Mucosa of descending colon (tissue), 3 donors: Measurements from ENCODE around the gene KRTAP10-10. TPM values are rescaled to one million over a fixed set of nuclear protein-coding genes. Genes with fewer than 3 reads are reported as not detected.
"Not testable (repeated sequence)": the region's sequence is repeated elsewhere in the genome, so short reads cannot be mapped to it uniquely, and the experiment has no call there.

Experiments used
- ATAC-seq: fragments of 200-7000 bp; cut with Tn5 transposase; one replicate; pipeline ENCODE4 v1.9.1; 2020; ENCODE audit warnings: mild to moderate bottlenecking, moderate library complexity
- DNase-seq, 3 donors: peaks; one replicate each; pipeline ENCODE4 v3.0.0-alpha.2; 2020
- H3K36me3 ChIP-seq: fragments of 200-600 bp; one replicate; pipeline ENCODE4 v1.8.0; 2021; ENCODE audit warnings: low read depth, mild to moderate bottlenecking
- H3K4me1 ChIP-seq: fragments of 200-600 bp; one replicate; pipeline ENCODE4 v1.8.0; 2021; ENCODE audit warnings: low read depth, mild to moderate bottlenecking
- H3K4me3 ChIP-seq: fragments of 200-600 bp; one replicate; pipeline ENCODE4 v1.8.0; 2021; ENCODE audit warnings: mild to moderate bottlenecking
- H3K9me3 ChIP-seq: fragments of 200-600 bp; one replicate; pipeline ENCODE4 v1.8.0; 2021; ENCODE audit warnings: mild to moderate bottlenecking
- CTCF ChIP-seq: fragments of 200-600 bp; IDR thresholded peaks from one replicate; pipeline ENCODE4 v1.8.0; 2022; ENCODE audit warnings: antibody characterized with exemption, mild to moderate bottlenecking
- intact Hi-C, 2 donors: fragments of 100-400 bp; cut with DNase I in 1 of 2; cut with micrococcal nuclease in 1 of 2; formaldehyde crosslinking; loops; one replicate each; pipeline versions ENCODE4 v1.11.0 to v1.11.1; 2022; cut with DNase I, micrococcal nuclease
- total RNA-seq, 3 donors: library from RNA; stranded (reverse); fragmentation: NEBNext Ultra II Directional in 2 of 3; extraction: Animal tissue kit (Norgen Biotek cat#: 25700) in 2 of 3; gene quantifications; one replicate each; pipeline versions ENCODE4 v1.2.1 to v1.2.4, GENCODE V29; 2021 to 2023
- donor health status: DM: no; HTN: no; CAD: no; lungs with moderate emphysema.
- donor health status: DM: no; HTN: no; CAD: no.
- donor health status: DM: no; HTN: yes; CAD: no.

Gene KRTAP10-10
- total RNA-seq, 3 donors from 2014 or later = not detected

DNA sequence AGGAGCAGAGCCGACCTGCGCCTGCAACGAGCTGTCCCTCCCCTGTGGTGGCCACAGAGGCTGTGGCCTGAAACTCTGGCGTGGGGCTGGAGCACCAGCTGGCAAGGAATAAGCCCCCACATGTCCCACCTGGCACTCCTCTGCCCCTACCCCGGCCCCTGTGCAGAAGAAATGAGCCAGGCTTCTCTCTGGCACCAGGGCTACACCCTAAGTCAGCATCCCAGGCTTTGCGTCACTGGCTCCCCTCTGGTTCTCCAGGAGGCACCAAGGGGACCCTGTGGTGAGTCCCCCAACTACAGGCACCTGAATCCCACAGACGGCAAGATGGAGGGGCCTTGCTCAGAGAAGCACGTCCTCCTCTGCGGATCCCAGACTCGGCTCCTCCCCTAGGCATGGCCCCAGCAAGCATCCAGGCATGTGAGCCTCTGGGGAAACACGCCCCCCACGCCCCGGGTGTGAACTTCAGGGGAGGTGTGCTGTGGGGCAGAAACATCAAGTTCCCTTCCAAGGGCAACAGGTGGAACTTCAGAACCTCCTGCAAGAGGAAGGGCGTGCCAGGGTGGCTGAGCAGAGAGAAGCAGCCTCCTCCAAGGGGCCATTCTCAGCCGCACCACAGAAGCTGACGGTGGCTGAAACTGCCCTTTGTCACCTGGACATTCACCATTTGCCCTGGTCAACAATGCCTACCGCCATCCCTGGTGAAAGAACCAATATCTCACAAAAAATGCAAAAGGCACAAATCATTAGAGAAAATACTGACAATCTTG lies 33.9 kb upstream of the KRTAP10-10 start:
- H3K4me3 ChIP-seq = no peak overlapping the region
- no peak for TF ChIP-seq CTCF
- H3K36me3 ChIP-seq = no peaks in the 10 kb centered on the region
- ATAC-seq = no peak
- H3K4me1 ChIP-seq = no peaks in the 10 kb centered on the region
- intact Hi-C loops = no loop called here
- no peak for DNase-seq
- no peaks in the 10 kb centered on the region for H3K9me3 ChIP-seq

DNA sequence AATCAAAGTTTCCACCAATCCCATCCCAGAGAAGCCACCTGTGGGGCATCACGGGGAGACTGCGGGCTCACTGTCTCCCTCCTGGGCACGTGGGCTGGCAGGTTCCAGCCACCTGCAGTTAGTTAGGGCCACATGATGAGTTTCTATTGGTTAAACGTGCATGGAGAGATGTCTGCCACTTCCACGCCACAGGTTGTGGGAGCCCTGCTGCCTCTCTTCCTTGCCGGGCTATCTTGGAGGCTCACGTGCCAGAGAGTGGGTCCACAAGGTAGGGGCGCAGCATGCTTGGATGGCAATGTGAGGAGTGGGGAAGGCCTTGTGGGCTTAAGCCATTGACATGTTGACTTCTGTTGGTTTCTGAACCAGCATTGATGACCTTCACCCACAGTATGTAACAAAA lies 33.2 kb upstream of the KRTAP10-10 start:
- H3K4me3 ChIP-seq = no peak overlapping the region
- ATAC-seq (no peak), DNase-seq (no peak)
- no peaks in the 10 kb centered on the region for H3K36me3 ChIP-seq
- no peaks in the 10 kb centered on the region for H3K4me1 ChIP-seq
- H3K9me3 ChIP-seq = no peaks in the 10 kb centered on the region
- intact Hi-C loops = no loop called here
- TF ChIP-seq CTCF = no peak

- Histone ChIP-seq H3K9me3 (peaks cover 11% of the 10 kb centered on the region), H3K36me3 (no peaks in the 10 kb centered on the region), H3K4me1 (no peaks in the 10 kb centered on the region), H3K4me3 (no peak overlapping the region)
- TF ChIP-seq CTCF = no peak
- intact Hi-C loops = no loop called here
- no peak for ATAC-seq
- DNase-seq = no peak
Measured at GRCh38 chr21:44606495-44606894, 30.7 kb upstream of the KRTAP10-10 start.

DNA sequence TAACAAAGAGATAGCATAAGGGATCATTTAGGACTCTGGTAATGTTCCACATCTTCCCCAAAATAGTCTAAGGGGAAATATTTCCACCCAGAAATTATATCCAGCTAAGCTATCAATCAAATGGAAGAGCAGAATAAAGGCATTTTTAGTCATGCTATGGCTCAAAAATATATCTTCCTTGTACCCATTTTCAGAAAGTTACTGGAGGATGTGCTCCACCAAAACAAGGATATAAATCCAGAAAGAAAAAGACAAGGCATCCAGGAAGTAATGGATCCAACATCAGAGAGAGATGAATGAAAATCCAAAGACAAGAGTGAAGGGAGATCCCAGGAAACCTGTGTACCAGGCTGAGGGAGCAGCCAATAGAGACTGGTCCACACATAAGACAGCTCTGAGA lies 28.0 kb upstream of the KRTAP10-10 start:
- Histone ChIP-seq H3K36me3 (no peaks in the 10 kb centered on the region), H3K4me3 (no peak overlapping the region), H3K9me3 (peaks cover 13% of the 10 kb centered on the region), H3K4me1 (no peaks in the 10 kb centered on the region)
- no peak for TF ChIP-seq CTCF
- ATAC-seq = no peak
- intact Hi-C loops = no loop called here
- no peak for DNase-seq

DNA sequence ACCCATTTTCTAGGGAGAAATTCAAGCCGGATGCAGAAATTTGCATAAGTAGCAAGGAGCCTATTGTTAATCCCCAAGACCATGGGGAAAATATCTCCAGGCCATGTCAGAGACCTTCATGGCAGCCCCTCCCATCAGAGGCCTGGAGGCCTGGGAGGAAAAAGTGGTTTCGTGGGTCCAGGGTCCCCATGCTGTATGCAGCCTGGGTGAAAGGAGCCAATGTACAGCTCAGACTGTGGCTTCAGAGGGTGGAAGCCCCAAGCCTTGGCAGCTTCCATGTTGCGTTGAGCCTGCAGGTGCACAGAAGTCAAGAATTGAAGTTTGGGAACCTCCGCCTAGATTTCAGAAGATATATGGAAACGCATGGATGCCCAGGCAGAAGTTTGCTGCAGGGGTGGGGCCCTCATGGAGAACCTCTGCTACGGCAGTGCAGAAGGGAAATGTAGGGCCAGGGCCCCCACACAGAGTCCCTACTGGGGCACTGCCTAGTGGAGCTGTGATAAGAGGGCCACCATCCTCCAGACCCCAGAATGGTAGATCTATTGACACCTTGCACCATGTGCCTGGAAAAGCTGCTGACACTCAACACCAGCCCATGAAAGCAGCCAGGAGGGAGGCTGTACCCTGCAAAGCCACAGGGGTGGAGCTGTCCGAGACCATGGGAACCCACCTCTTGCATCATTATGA lies 26.9 kb upstream of the KRTAP10-10 start:
- DNase-seq, H3K4me3 ChIP-seq, H3K36me3 ChIP-seq, intact Hi-C loops, H3K4me1 ChIP-seq, ATAC-seq: not testable (repeated sequence)
- H3K9me3 ChIP-seq = peaks cover 13% of the 10 kb centered on the region

- intact Hi-C loops = no loop called here
- TF ChIP-seq CTCF = no peak
- no peaks in the 10 kb centered on the region for H3K4me1 ChIP-seq
- no peaks in the 10 kb centered on the region for H3K36me3 ChIP-seq
- DNase-seq = no peak
- no peak for ATAC-seq
- peaks cover 13% of the 10 kb centered on the region for H3K9me3 ChIP-seq
- no peak overlapping the region for H3K4me3 ChIP-seq
Measured at GRCh38 chr21:44611551-44611950, 25.6 kb upstream of the KRTAP10-10 start.
